ENCODE data around the gene EOMES. TPM values are rescaled to one million over a fixed set of nuclear protein-coding genes. Genes with fewer than 3 reads are reported as not detected.

EOMES gene
- total RNA-seq, 1 experiment from 2014 or later = 0.43 TPM

DNA sequence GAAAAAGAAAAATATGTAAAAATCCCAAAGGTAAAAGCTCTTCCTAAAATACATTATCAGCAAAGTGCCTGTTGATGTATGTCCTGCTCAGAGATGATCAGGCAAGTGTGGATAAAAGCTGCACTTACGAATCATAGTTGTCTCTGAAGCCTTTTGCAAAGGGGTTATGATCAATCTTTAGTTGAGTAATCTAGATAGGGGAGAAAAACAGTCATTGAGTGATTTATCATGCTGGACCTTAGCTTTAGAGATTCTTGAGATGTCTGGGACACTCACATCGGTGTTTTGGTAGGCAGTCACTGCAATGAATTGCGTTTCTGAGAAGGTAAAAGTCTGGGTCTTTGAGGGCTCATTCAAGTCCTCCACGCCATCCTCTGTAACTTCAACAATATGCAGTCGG lies 3.7 kb downstream of the EOMES start:
- H3K4me1 ChIP-seq = peaks cover 25% of the 10 kb centered on the region
- Mint-ChIP-seq H3K27ac (ENCODE audit: unreplicated experiment) (no peak overlapping the region), H3K27me3 (ENCODE audit: insufficient read depth, unreplicated experiment) (peaks cover 19% of the 10 kb centered on the region), H3K36me3 (ENCODE audit: insufficient read depth, unreplicated experiment) (no peaks in the 10 kb centered on the region), H3K4me1 (ENCODE audit: low read depth, unreplicated experiment) (peaks cover 11% of the 10 kb centered on the region), H3K4me3 (ENCODE audit: unreplicated experiment) (no peak overlapping the region), H3K9me3 (ENCODE audit: unreplicated experiment) (no peaks in the 10 kb centered on the region)
- intact Hi-C loops (cut with micrococcal nuclease; ENCODE audit: unreplicated experiment) = loop anchor here (10.0 kb wide), 2 partner anchors 106 to 416 kb away; no protein-coding TSS in a partner anchor
- ChIA-PET POLR2A (no interaction called here), CTCF (no interaction called here)
- H3K36me3 ChIP-seq (ENCODE audit: control insufficient read depth, insufficient read depth, low read length) = no peaks in the 10 kb centered on the region
- H3K27me3 ChIP-seq (replicated peaks; ENCODE audit: control insufficient read depth, insufficient read depth, low read length) = peaks cover 3% of the 10 kb centered on the region
- no TSS peak for BruUV-seq (replicated peaks)
- no peak overlapping the region for H3K4me3 ChIP-seq (ENCODE audit: low read depth, low read length)
- no peak for DNase-seq
- no peak for TF ChIP-seq CTCF (IDR thresholded peaks at IDR 0.05; ENCODE audit: insufficient read depth in 1 of 2, low read depth in 1 of 2, low read length in 1 of 2, severe bottlenecking in 1 of 2, unreplicated experiment in 1 of 2)
- H3K9me3 ChIP-seq = no peaks in the 10 kb centered on the region

- intact Hi-C loops (cut with micrococcal nuclease; ENCODE audit: unreplicated experiment) = loop anchor here (10.0 kb wide), 2 partner anchors 107 to 417 kb away; no protein-coding TSS in a partner anchor
- Mint-ChIP-seq H3K4me1 (ENCODE audit: low read depth, unreplicated experiment) (peaks cover 20% of the 10 kb centered on the region), H3K4me3 (ENCODE audit: unreplicated experiment) (no peak overlapping the region), H3K36me3 (ENCODE audit: insufficient read depth, unreplicated experiment) (peaks cover under 1% of the 10 kb centered on the region), H3K27me3 (ENCODE audit: insufficient read depth, unreplicated experiment) (peaks cover 27% of the 10 kb centered on the region), H3K9me3 (ENCODE audit: unreplicated experiment) (no peaks in the 10 kb centered on the region), H3K27ac (ENCODE audit: unreplicated experiment) (no peak overlapping the region)
- Histone ChIP-seq H3K9me3 (no peaks in the 10 kb centered on the region), H3K4me3 (ENCODE audit: low read depth, low read length) (no peak overlapping the region), H3K27me3 (replicated peaks; ENCODE audit: control insufficient read depth, insufficient read depth, low read length) (peaks cover 5% of the 10 kb centered on the region), H3K36me3 (ENCODE audit: control insufficient read depth, insufficient read depth, low read length) (no peaks in the 10 kb centered on the region), H3K4me1 (peaks cover 25% of the 10 kb centered on the region)
- TF ChIP-seq CTCF (IDR thresholded peaks at IDR 0.05; ENCODE audit: insufficient read depth in 1 of 2, low read depth in 1 of 2, low read length in 1 of 2, severe bottlenecking in 1 of 2, unreplicated experiment in 1 of 2) = no peak
- ChIA-PET POLR2A (no interaction called here), CTCF (no interaction called here)
- no TSS peak for BruUV-seq (replicated peaks)
- DNase-seq = no peak
Observed at GRCh38 chr3:27717200-27717852, 4.8 kb downstream of the EOMES start.

DNA sequence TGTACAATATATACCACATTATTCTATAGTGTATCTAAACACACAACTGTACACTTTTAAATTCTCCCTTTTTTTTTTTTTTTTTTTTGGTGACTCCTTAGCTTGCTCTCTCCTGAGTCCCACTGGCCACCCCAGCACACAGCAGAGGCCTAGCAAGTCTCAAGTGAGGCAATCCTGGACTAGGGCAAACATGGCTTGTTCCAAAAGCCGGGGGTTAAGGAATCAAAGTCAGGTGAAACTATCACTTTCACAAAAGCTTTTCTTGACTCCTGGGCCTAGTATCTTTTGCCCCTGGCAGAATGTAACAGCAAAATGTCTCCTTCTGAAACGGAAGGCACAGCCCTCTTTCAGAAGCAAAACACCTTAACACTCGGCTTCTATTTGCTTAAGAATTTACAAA lies 5.8 kb downstream of the EOMES start:
- peaks cover 24% of the 10 kb centered on the region for H3K4me1 ChIP-seq
- ChIA-PET POLR2A (no interaction called here), CTCF (no interaction called here)
- H3K4me3 ChIP-seq (ENCODE audit: low read depth, low read length) = no peak overlapping the region
- peaks cover 5% of the 10 kb centered on the region for H3K27me3 ChIP-seq (replicated peaks; ENCODE audit: control insufficient read depth, insufficient read depth, low read length)
- no TSS peak for BruUV-seq (replicated peaks)
- H3K36me3 ChIP-seq (ENCODE audit: control insufficient read depth, insufficient read depth, low read length) = no peaks in the 10 kb centered on the region
- peaks cover 5% of the 10 kb centered on the region for H3K36me3 Mint-ChIP-seq (ENCODE audit: insufficient read depth, unreplicated experiment)
- H3K27me3 Mint-ChIP-seq (ENCODE audit: insufficient read depth, unreplicated experiment) = peaks cover 31% of the 10 kb centered on the region
- peaks cover 24% of the 10 kb centered on the region for H3K4me1 Mint-ChIP-seq (ENCODE audit: low read depth, unreplicated experiment)
- no peak overlapping the region for H3K27ac Mint-ChIP-seq (ENCODE audit: unreplicated experiment)
- H3K4me3 Mint-ChIP-seq (ENCODE audit: unreplicated experiment) = no peak overlapping the region
- H3K9me3 Mint-ChIP-seq (ENCODE audit: unreplicated experiment) = no peaks in the 10 kb centered on the region
- no peak for DNase-seq
- no peaks in the 10 kb centered on the region for H3K9me3 ChIP-seq
- intact Hi-C loops (cut with micrococcal nuclease; ENCODE audit: unreplicated experiment) = loop anchor here (10.0 kb wide), 2 partner anchors 108 to 418 kb away; no protein-coding TSS in a partner anchor
- TF ChIP-seq CTCF (IDR thresholded peaks at IDR 0.05; ENCODE audit: insufficient read depth in 1 of 2, low read depth in 1 of 2, low read length in 1 of 2, severe bottlenecking in 1 of 2, unreplicated experiment in 1 of 2) = no peak

Measured in Caco-2 (cell line).